ENCODE data around the gene FOXE1. TPM values are rescaled to one million over a fixed set of nuclear protein-coding genes. Genes with fewer than 3 reads are reported as not detected.

Gene FOXE1
- total and polyA plus RNA-seq, 2 of the 13 experiments (the other 11 are each of a cell fraction or from before 2014, with no cell fraction given), result not detected

DNA sequence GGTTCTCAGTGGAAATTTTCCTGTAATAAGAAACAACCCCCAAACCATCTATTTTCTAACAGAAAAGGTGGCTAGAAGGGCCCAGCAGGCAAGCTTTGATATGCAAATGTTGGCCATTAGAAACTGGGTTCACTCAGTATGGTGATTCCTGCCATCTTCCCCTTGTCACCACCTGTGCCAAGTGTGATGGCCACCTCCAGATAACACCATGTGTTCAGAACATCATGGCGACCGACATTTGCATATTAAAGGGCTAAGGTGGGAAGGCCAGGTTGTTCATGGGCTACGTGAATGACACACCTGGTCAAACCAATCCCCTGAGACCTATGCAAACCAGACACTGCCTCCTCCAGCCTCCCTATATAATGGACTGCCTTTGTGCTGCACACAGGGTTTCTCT, 20.4 kb downstream of the FOXE1 start (continued):
- TF ChIP-seq ZNF674 (CRISPR knock-in tag; IDR thresholded peaks at IDR 0.05; ENCODE audit: low read depth) (no peak), GABPA (IDR thresholded peaks at IDR 0.05; ENCODE audit: low read depth, low read length) (no peak), GABPA (CRISPR knock-in tag; IDR thresholded peaks at IDR 0.05; ENCODE audit: low read depth) (no peak), TBX2 (CRISPR knock-in tag; IDR thresholded peaks at IDR 0.05; ENCODE audit: borderline replicate concordance) (no peak), ZKSCAN1 (IDR thresholded peaks at IDR 0.05; ENCODE audit: low read length) (no peak), FOSL1 (CRISPR knock-in tag; IDR thresholded peaks at IDR 0.05; ENCODE audit: borderline replicate concordance) (no peak), ZSCAN20 (CRISPR knock-in tag; IDR thresholded peaks at IDR 0.05; ENCODE audit: borderline replicate concordance) (no peak)
- TF ChIP-seq, protein P1, sequence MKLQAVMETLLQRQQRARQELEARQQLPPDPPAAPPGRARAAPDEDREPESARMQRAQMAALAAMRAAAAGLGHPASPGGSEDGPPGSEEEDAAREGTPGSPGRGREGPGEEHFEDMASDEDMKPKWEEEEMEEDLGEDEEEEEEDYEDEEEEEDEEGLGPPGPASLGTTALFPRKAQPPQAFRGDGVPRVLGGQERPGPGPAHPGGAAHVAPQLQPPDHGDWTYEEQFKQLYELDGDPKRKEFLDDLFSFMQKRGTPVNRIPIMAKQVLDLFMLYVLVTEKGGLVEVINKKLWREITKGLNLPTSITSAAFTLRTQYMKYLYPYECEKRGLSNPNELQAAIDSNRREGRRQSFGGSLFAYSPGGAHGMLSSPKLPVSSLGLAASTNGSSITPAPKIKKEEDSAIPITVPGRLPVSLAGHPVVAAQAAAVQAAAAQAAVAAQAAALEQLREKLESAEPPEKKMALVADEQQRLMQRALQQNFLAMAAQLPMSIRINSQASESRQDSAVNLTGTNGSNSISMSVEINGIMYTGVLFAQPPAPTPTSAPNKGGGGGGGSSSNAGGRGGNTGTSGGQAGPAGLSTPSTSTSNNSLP (IDR thresholded peaks at IDR 0.05; ENCODE audit: low read depth, low read length), result no peak
- TF ChIP-seq, protein P2, sequence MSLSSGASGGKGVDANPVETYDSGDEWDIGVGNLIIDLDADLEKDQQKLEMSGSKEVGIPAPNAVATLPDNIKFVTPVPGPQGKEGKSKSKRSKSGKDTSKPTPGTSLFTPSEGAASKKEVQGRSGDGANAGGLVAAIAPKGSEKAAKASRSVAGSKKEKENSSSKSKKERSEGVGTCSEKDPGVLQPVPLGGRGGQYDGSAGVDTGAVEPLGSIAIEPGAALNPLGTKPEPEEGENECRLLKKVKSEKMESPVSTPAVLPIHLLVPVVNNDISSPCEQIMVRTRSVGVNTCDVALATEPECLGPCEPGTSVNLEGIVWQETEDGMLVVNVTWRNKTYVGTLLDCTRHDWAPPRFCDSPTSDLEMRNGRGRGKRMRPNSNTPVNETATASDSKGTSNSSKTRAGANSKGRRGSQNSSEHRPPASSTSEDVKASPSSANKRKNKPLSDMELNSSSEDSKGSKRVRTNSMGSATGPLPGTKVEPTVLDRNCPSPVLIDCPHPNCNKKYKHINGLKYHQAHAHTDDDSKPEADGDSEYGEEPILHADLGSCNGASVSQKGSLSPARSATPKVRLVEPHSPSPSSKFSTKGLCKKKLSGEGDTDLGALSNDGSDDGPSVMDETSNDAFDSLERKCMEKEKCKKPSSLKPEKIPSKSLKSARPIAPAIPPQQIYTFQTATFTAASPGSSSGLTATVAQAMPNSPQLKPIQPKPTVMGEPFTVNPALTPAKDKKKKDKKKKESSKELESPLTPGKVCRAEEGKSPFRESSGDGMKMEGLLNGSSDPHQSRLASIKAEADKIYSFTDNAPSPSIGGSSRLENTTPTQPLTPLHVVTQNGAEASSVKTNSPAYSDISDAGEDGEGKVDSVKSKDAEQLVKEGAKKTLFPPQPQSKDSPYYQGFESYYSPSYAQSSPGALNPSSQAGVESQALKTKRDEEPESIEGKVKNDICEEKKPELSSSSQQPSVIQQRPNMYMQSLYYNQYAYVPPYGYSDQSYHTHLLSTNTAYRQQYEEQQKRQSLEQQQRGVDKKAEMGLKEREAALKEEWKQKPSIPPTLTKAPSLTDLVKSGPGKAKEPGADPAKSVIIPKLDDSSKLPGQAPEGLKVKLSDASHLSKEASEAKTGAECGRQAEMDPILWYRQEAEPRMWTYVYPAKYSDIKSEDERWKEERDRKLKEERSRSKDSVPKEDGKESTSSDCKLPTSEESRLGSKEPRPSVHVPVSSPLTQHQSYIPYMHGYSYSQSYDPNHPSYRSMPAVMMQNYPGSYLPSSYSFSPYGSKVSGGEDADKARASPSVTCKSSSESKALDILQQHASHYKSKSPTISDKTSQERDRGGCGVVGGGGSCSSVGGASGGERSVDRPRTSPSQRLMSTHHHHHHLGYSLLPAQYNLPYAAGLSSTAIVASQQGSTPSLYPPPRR (CRISPR knock-in tag; IDR thresholded peaks at IDR 0.05; ENCODE audit: borderline replicate concordance), result no peak
- TF ChIP-seq, protein P3, sequence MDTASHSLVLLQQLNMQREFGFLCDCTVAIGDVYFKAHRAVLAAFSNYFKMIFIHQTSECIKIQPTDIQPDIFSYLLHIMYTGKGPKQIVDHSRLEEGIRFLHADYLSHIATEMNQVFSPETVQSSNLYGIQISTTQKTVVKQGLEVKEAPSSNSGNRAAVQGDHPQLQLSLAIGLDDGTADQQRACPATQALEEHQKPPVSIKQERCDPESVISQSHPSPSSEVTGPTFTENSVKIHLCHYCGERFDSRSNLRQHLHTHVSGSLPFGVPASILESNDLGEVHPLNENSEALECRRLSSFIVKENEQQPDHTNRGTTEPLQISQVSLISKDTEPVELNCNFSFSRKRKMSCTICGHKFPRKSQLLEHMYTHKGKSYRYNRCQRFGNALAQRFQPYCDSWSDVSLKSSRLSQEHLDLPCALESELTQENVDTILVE (CRISPR knock-in tag; IDR thresholded peaks at IDR 0.05), result no peak
- TF ChIP-seq, protein P4, sequence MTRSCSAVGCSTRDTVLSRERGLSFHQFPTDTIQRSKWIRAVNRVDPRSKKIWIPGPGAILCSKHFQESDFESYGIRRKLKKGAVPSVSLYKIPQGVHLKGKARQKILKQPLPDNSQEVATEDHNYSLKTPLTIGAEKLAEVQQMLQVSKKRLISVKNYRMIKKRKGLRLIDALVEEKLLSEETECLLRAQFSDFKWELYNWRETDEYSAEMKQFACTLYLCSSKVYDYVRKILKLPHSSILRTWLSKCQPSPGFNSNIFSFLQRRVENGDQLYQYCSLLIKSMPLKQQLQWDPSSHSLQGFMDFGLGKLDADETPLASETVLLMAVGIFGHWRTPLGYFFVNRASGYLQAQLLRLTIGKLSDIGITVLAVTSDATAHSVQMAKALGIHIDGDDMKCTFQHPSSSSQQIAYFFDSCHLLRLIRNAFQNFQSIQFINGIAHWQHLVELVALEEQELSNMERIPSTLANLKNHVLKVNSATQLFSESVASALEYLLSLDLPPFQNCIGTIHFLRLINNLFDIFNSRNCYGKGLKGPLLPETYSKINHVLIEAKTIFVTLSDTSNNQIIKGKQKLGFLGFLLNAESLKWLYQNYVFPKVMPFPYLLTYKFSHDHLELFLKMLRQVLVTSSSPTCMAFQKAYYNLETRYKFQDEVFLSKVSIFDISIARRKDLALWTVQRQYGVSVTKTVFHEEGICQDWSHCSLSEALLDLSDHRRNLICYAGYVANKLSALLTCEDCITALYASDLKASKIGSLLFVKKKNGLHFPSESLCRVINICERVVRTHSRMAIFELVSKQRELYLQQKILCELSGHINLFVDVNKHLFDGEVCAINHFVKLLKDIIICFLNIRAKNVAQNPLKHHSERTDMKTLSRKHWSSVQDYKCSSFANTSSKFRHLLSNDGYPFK (CRISPR knock-in tag; IDR thresholded peaks at IDR 0.05; ENCODE audit: borderline replicate concordance), result no peak
